Measurements from ENCODE around the gene IFNL1.
"Not testable (repeated sequence)": the region's sequence is repeated elsewhere in the genome, so short reads cannot be mapped to it uniquely, and the experiment has no call there.

Gene IFNL1

DNA sequence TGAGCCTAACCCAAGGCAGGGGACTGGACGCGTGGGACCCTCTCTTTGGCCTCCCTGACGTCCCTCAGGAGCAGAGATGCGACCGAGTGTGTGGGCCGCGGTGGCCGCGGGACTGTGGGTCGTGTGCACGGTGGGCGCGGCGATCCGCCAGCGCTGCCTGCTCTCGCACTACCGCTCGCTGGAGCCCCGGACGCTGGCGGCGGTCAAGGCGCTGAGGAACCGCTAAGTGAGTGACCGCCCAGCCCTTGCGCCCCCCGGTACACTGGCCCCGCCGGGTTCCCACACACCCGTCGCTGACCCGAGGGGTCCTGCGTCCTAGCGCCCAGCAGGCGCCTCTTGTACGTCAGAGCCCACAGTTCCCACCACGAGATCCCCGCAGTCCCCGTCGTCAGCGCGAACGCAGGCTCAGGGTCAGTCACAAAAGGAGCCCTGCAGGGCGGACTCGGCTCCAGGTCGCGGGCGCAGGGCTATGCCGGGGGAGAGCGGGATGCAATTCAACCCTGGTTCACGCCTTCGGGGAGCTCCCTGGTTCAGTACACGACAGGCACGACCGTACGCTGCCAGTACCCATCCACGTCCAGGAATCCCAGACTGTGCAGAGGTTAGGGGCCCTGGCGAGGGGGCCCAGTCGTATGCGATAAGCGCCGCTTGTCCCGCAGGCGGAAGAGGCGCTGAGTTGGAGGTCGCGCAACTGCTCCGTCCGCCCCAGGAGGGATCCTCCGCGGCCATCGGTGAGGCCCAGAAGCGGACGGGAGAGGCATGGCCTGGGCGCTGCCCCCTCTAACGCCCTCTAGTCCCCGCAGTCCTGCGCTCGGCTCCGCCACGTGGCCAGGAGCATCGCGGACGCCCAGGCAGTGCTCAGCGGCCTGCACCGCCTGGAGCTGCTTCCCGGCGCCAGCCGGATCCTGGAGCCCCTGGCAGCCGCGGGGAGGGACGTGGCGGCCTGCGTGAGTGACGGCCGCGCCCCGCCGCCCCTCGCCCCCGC lies 31.6 kb upstream of the IFNL1 start:
- no peak overlapping the region for H3K4me3 Mint-ChIP-seq
- peaks cover 38% of the 10 kb centered on the region for H3K27me3 Mint-ChIP-seq
- H3K27ac Mint-ChIP-seq: no peak overlapping the region
- peaks cover 7% of the 10 kb centered on the region for H3K4me1 Mint-ChIP-seq
- H3K36me3 Mint-ChIP-seq (ENCODE audit: low read depth): no peaks in the 10 kb centered on the region
- no peak for DNase-seq
- ATAC-seq: no peak
- no peaks in the 10 kb centered on the region for H3K9me3 Mint-ChIP-seq

DNA sequence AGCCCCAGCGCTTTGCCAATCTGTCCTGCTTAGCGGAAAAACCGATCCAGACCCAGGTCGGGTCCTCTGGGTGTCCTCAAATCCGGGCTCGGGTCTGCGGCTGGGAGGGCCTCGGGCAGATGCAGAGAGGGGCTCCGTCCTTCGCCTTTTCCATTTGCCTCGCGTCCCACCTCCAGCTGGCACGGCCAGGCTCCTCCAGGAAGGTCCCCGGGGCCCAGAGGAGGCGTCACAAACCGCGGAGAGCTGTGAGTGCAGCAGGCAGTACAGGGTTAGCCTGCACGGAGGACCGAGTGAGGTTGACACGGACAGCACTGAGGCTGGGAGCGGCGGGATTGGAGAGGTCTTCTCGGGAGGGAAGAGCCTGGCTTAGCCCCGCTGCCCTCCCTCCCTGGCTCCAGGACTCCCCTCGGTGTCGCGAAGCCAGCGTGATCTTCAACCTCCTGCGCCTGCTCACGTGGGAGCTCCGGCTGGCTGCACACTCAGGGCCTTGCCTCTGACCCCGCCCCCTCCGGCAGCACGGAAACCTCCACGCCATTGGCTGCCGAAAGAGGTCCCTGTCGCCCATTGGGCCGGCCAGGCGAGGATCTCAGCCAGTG lies 30.8 kb upstream of the IFNL1 start:
- DNase-seq: no peak
- Mint-ChIP-seq H3K27me3 (peaks cover 38% of the 10 kb centered on the region), H3K36me3 (ENCODE audit: low read depth) (no peaks in the 10 kb centered on the region), H3K4me3 (no peak overlapping the region), H3K4me1 (peaks cover 7% of the 10 kb centered on the region), H3K9me3 (no peaks in the 10 kb centered on the region), H3K27ac (no peak overlapping the region)
- ATAC-seq: no peak

- H3K9me3 Mint-ChIP-seq; H3K4me3 Mint-ChIP-seq; H3K4me1 Mint-ChIP-seq; H3K36me3 Mint-ChIP-seq (ENCODE audit: low read depth); H3K27ac Mint-ChIP-seq; DNase-seq: not testable (repeated sequence)
- ATAC-seq: peak; percentile 54
- H3K27me3 Mint-ChIP-seq: peaks cover 18% of the 10 kb centered on the region
Observed at GRCh38 chr19:39268085-39268484, 28.1 kb upstream of the IFNL1 start, which contains the start of gene IFNL2. TSS of gene IFNL2 (plus strand) at chr19:39268396. CDS start at chr19:39268569, 173 bp downstream.

GRCh38 chr19:39268531-39269223 lies 27.5 kb upstream of the IFNL1 start:
- not testable (repeated sequence) for ATAC-seq; H3K9me3 Mint-ChIP-seq; H3K36me3 Mint-ChIP-seq (ENCODE audit: low read depth); DNase-seq; H3K27ac Mint-ChIP-seq; H3K4me1 Mint-ChIP-seq; H3K4me3 Mint-ChIP-seq
- peaks cover 15% of the 10 kb centered on the region for H3K27me3 Mint-ChIP-seq

- H3K4me3 Mint-ChIP-seq; H3K36me3 Mint-ChIP-seq (ENCODE audit: low read depth); H3K27ac Mint-ChIP-seq: not testable (repeated sequence)
Observed at GRCh38 chr19:39269369-39269768, 26.8 kb upstream of the IFNL1 start.

DNA sequence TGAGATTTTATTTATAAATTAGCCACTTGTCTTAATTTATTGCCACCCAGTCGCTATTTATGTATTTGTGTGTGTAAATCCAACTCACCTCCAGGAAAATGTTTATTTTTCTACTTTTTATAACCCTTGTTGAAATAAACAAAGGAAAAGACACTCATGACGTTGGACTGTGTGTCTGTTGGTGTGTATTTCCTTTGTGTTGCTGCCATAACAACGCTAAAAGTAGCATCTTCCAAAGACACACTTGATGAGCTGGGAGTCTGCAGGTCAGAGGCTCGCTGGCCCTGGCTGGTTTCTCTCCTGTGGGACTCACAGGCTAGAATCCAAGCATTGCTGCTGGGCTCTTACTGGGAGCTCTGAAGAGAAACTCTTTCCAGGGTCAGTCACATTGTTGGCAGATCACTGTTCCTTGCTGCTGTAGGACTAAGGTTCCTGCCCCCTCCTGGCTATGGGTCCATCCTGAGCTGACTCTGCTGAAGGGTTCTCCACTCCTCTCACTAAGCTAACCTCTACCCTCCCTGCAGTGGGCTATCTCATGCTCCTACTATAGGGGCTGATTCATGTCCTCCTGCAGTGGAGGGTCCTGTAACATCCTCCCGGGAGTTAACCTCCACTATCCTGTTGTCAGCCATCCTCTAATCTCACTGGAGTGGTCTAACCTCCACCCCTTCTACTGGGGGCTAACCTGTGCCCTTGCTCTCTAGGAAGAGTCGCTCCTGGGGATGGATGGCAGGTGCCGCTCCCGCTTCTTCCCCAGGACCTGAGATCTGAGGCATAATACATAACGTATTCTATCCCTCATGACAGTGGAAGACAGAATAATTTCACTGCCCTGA lies 26.0 kb upstream of the IFNL1 start:
- ATAC-seq (no peak), DNase-seq (no peak)
- H3K9me3 Mint-ChIP-seq: no peaks in the 10 kb centered on the region
- H3K27ac Mint-ChIP-seq: no peak overlapping the region
- peaks cover 9% of the 10 kb centered on the region for H3K27me3 Mint-ChIP-seq
- H3K4me1 Mint-ChIP-seq: no peaks in the 10 kb centered on the region
- H3K4me3 Mint-ChIP-seq: no peak overlapping the region
- H3K36me3 Mint-ChIP-seq (ENCODE audit: low read depth): no peaks in the 10 kb centered on the region

More at GRCh38 chr19:39269369-39269768, 26.8 kb upstream of the IFNL1 start:
- H3K9me3 Mint-ChIP-seq, DNase-seq, ATAC-seq, H3K4me1 Mint-ChIP-seq, H3K27me3 Mint-ChIP-seq: not testable (repeated sequence)

- not testable (repeated sequence) for H3K27me3 Mint-ChIP-seq
Observed at GRCh38 chr19:39273859-39274258, 22.3 kb upstream of the IFNL1 start.

GRCh38 chr19:39275578-39275977 lies 20.6 kb upstream of the IFNL1 start:
- Mint-ChIP-seq H3K9me3 (no peaks in the 10 kb centered on the region), H3K27me3 (peaks cover 2% of the 10 kb centered on the region), H3K36me3 (ENCODE audit: low read depth) (no peaks in the 10 kb centered on the region), H3K4me3 (no peak overlapping the region), H3K27ac (no peak overlapping the region), H3K4me1 (no peaks in the 10 kb centered on the region)
- ATAC-seq (no peak), DNase-seq (no peak)

More at GRCh38 chr19:39273859-39274258, 22.3 kb upstream of the IFNL1 start:
- not testable (repeated sequence) for DNase-seq; H3K4me3 Mint-ChIP-seq; H3K9me3 Mint-ChIP-seq; H3K4me1 Mint-ChIP-seq; ATAC-seq; H3K36me3 Mint-ChIP-seq (ENCODE audit: low read depth); H3K27ac Mint-ChIP-seq

DNA sequence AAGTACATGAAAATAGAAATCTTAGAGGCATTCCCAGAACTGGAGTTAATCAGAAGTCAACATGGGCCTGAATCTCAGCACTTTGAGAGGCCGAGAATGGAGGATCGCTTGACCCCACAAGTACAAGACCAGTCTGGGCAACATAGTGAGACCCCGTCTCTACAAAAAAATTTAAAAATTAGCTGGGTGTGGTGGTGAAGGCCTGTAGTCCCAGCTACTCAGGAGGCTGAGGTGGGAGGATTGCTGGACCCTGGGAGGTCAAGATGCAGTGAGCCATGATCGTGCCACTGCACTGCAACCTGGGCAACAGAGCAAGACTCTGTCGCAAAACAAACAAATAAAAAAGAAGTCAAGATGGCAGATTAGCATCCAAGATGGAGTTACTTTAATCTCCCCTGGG lies 19.5 kb upstream of the IFNL1 start:
- H3K36me3 Mint-ChIP-seq (ENCODE audit: low read depth): no peaks in the 10 kb centered on the region
- H3K4me1 Mint-ChIP-seq: no peaks in the 10 kb centered on the region
- no peaks in the 10 kb centered on the region for H3K9me3 Mint-ChIP-seq
- DNase-seq: no peak
- H3K4me3 Mint-ChIP-seq: no peak overlapping the region
- H3K27me3 Mint-ChIP-seq: peaks cover 2% of the 10 kb centered on the region
- no peak overlapping the region for H3K27ac Mint-ChIP-seq
- ATAC-seq: no peak

DNA sequence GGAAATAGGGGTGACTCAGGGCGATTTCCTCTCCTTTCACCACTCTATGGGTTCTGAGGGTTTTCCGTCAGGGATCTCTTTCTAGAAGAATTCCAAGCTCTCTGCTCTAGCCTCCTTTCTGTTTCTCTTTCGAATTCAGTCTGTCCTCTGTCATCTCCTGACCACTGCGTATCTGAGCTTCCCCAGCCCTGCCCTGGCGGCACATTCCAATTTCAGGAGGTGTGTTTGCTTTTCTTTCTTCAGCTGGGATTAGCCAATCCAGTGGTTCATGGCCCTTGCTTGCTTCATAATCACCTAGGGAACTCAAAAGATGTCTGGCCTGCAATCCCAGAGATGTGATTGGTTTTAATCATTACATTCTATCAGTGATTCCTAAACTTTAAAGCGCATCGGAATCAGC lies 18.6 kb upstream of the IFNL1 start:
- DNase-seq (no peak), ATAC-seq (no peak)
- Mint-ChIP-seq H3K27me3 (peaks cover 2% of the 10 kb centered on the region), H3K9me3 (no peaks in the 10 kb centered on the region), H3K4me1 (no peaks in the 10 kb centered on the region), H3K36me3 (ENCODE audit: low read depth) (no peaks in the 10 kb centered on the region), H3K27ac (no peak overlapping the region), H3K4me3 (no peak overlapping the region)

DNA sequence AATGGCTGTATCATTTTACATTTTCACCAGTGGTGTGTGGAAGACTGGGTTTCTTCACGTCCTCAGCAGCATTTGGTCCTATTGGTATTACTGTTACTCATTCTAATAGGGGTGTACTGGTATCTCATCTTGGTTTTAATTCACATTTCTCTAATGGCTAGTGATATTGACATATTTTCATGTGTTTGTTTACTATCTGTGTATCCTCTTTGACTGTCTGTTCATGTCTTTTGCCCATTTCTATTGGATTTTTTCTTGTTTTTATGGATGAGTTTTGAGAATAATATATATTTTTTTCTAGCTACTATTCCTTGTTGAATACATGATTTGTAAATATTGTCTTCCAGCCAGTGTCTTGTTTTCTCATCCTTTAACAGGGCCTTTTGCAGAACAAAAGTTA lies 14.2 kb upstream of the IFNL1 start:
- no peak overlapping the region for H3K4me3 Mint-ChIP-seq
- no peak overlapping the region for H3K27ac Mint-ChIP-seq
- DNase-seq (no peak), ATAC-seq (no peak)
- H3K27me3 Mint-ChIP-seq: peaks cover 5% of the 10 kb centered on the region
- H3K4me1 Mint-ChIP-seq: no peaks in the 10 kb centered on the region
- H3K36me3 Mint-ChIP-seq (ENCODE audit: low read depth): no peaks in the 10 kb centered on the region
- no peaks in the 10 kb centered on the region for H3K9me3 Mint-ChIP-seq

DNA sequence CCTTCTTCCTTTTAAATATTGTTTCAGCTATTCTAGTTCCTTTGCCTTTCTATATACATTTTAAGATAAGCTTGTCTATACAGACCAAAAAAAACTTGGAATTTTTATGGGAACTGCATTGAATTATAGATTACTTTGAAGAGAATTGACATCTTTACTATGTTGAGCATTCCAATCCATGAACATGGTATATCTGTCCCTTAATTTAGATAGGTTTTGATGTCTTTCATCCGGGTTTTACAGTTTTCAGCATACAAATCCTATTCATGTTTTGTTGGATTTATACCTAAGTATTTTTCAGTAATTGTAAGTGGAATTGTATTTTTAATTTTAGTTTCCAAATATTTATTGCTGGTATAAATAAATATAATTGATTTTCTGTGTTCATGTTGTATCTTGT lies 12.2 kb upstream of the IFNL1 start:
- Mint-ChIP-seq H3K4me1 (no peaks in the 10 kb centered on the region), H3K4me3 (no peak overlapping the region), H3K9me3 (no peaks in the 10 kb centered on the region), H3K27ac (no peak overlapping the region), H3K27me3 (peaks cover 7% of the 10 kb centered on the region), H3K36me3 (ENCODE audit: low read depth) (no peaks in the 10 kb centered on the region)
- ATAC-seq (no peak), DNase-seq (no peak)

DNA sequence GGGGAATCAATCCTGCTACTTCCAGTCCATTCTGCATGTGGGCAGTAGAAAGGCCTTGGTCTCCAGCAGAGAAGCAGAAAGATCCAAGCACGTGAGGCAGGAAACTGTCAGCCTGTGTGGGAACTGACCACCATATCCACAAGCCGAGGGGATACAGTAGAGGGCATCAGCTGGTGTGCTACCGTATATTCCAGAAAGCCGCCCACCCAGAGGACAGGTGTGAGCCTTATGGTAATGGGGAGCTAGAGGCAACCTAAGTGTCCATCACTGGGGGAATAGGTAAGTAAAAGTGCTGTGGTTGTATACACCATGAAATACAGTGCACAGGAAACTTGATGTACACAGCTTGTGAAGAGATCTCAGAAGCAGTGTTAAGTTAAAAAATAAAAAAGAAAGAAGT lies 2.8 kb upstream of the IFNL1 start:
- no peak for ATAC-seq
- Mint-ChIP-seq H3K4me3 (no peak overlapping the region), H3K36me3 (ENCODE audit: low read depth) (no peaks in the 10 kb centered on the region), H3K9me3 (no peaks in the 10 kb centered on the region), H3K4me1 (peaks cover 12% of the 10 kb centered on the region), H3K27ac (no peak overlapping the region), H3K27me3 (peaks cover 4% of the 10 kb centered on the region)
- DNase-seq: no peak

GRCh38 chr19:39296906-39297305 lies 699 bp downstream of the IFNL1 start:
- Mint-ChIP-seq H3K27ac (no peak overlapping the region), H3K36me3 (ENCODE audit: low read depth) (no peaks in the 10 kb centered on the region), H3K4me3 (no peak overlapping the region)

More at GRCh38 chr19:39296906-39297305, 699 bp downstream of the IFNL1 start:
- H3K27me3 Mint-ChIP-seq: peaks cover 1% of the 10 kb centered on the region
- DNase-seq (no peak), ATAC-seq (no peak)
- H3K9me3 Mint-ChIP-seq: no peaks in the 10 kb centered on the region
- peaks cover 19% of the 10 kb centered on the region for H3K4me1 Mint-ChIP-seq

All from activated naive CD8-positive, alpha-beta T cell treated with anti-CD3 and anti-CD28 coated beads, Interleukin-2, amount 50 U/mL, for 24 hours (primary cell).